Measurements from ENCODE around the gene ORC3.

DNA sequence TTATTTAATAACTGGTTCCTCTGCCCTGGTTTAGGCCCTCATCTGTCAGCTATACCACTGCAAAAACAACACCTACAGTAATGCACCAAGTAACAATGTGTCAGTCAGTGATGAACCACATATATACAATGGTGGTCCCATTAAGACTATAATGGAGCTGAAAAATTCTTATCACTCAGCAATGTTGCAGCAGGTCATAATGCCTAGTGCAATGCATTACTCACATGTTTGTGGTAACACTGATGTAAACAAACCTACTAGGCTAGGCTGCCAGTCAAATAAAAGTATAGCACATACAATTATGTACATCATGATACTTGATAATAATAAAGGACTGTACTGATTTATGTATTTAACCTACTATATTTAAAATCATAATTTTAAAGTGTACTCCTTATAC is 31.5 kb upstream of the ORC3 start:
- TF ChIP-seq, protein P1, sequence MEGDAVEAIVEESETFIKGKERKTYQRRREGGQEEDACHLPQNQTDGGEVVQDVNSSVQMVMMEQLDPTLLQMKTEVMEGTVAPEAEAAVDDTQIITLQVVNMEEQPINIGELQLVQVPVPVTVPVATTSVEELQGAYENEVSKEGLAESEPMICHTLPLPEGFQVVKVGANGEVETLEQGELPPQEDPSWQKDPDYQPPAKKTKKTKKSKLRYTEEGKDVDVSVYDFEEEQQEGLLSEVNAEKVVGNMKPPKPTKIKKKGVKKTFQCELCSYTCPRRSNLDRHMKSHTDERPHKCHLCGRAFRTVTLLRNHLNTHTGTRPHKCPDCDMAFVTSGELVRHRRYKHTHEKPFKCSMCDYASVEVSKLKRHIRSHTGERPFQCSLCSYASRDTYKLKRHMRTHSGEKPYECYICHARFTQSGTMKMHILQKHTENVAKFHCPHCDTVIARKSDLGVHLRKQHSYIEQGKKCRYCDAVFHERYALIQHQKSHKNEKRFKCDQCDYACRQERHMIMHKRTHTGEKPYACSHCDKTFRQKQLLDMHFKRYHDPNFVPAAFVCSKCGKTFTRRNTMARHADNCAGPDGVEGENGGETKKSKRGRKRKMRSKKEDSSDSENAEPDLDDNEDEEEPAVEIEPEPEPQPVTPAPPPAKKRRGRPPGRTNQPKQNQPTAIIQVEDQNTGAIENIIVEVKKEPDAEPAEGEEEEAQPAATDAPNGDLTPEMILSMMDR (conservative IDR thresholded peaks at IDR 0.05; ENCODE audit: low read depth, low read length), result no peak
- TF ChIP-seq EZH2phosphoT487 (IDR thresholded peaks at IDR 0.05; ENCODE audit: borderline replicate concordance, low read length), result no peak

Data from PC-3 (cell line).